CD4-positive, alpha-beta T cell treated with Interleukin-17A for 4 hours (primary cell): ENCODE measurements around the gene ADAM15.

Experiments
- DNase-seq: peaks from one replicate; pipeline ENCODE4 v3.0.0-alpha.2; 2020; ENCODE audit warnings: mixed read lengths

ADAM15 gene

DNA sequence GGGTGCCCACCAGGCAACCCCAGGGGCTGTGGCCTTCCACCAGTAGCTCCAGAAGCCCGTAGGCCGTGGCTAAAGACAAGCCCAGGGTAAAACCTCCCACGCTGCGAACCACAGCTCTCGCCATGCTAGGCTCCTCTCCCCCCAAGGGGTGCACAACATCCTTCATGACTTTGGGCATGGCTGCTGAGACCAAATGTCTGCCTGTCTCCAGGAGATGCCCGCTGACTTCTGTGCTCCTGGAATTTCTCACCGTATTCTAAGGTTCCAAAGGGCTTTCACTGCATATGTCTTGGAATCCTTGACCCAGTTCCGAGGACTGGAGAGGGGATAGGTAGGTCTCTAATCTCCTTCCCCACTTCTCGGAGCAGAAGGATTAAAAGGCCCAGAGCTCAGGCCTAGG lies 17.6 kb upstream of the ADAM15 start, which contains the start of the genes DCST1 and DCST2:
TSS of gene DCST1 (plus strand) at position 301 of the 400 bp plus-strand sequence. CDS start 213 bp downstream, outside the sequence.
TSS of gene DCST2 (minus strand) at position 258 of the 400 bp plus-strand sequence. CDS start at position 178, 80 bp downstream.
- DNase-seq: no peak

DNA sequence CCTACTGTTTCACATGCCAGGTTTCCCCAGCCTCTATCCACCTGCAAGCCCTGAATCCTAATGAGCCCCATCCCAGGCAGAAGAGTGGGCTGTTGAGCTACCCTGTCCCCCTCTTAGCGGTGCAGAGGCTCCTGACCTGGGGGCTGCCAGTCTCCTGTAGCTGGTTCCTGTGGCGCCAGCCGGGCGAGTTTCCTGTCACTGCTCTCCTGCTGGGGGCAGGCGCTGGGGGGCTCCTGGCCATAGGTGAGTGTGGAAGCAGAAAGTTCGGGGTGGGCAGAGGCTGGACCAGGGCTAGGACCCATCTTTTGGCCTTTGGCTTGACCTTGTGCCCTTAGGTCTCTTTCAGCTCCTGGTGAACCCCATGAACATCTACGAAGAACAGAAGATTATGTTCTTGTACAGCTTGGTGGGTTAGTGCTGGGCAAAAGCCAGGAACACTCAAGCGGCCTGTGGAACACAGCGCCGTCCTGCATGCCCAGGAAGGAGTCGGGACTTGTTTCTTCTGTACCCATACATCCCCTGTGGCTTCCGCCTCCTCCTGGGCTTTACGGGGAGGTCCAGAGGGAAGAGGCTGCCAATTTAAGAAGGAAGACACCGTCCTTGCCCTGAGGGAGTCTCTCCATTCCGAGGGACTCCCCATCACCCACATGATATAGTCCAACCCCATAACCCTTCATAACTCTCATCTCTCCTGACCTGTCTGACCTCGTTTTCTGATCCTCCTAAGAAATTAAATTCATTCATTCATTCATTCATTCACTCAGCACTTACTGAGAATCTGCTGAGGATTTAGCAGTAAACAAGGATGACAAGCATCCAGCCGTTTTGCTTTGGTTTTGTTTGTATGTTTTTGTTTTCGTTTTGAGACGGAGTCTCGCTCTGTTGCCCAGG lies 16.6 kb upstream of the ADAM15 start:
- no peak for DNase-seq

DNA sequence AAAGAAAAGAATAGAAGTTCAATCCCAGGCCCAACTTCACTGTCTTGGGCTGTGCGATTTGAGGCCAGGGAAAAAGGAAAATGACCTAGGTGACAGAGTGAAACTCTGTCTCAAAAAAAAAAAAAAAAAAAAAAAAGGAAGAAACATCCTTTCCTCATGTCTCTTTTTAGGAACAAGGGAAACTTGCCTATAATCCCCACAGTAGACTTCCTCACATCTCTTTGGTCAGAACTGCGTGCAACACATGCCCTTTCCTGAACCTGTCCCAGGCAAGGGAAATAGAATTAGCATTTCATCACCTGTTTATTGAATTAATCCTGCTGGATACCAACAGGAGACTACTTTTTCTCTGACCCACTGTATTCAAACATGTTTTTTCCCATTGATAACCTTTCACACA lies 15.2 kb upstream of the ADAM15 start:
- no peak for DNase-seq

DNA sequence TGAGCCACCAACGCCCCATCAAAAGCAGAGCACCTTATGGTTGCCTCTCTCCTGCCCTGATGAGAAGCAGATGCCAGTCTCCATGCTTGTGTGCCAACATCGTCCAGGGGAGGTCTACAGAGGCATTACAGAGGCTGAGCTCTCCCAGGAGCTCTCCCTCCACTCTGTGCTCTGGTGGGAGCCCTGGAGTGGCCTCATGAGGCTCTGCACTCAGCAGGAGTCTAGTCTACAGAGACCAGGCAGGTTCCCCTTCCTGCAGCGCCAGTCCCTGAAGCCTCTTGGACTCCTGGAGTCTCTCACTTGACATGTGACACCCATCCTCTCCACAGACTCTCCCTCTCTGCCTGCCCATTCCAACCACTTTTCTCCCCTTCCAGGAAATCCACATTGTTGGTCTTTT lies 14.1 kb upstream of the ADAM15 start:
- no peak for DNase-seq

DNA sequence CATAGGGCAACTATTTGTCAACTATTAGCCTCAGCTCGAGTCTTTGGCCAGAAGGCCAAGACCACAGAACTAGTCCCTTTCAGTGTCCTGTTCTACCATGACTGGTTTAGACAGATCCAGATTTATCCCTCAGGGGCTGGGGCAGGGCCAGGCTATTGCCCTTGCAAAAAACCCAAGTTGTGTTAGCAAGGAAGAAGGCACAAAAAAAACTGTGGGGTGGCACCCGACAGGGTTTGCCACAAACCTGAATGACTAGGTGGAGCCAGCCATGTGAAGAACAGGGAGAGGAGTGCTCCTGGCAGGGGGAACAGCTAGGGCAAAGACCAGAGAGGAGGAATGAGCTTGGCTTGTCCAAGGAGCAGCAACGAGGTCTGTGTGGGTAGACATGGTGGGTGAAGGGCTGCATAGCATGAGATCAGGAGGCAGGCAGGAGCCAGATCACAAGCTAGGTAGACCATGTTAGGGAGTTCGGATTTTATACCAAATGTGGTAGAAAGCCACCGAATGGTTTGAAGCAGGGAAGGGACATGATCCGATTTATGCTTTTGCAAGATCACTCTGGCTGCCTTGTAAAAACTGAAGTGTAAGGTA lies 13.2 kb upstream of the ADAM15 start:
- DNase-seq: no peak

GRCh38 chr1:155038602-155039307 lies 12.4 kb upstream of the ADAM15 start:
- DNase-seq: no peak

GRCh38 chr1:155039308-155039669 lies 11.8 kb upstream of the ADAM15 start:
- no peak for DNase-seq

GRCh38 chr1:155040358-155041093 lies 10.6 kb upstream of the ADAM15 start:
- DNase-seq: no peak

DNA sequence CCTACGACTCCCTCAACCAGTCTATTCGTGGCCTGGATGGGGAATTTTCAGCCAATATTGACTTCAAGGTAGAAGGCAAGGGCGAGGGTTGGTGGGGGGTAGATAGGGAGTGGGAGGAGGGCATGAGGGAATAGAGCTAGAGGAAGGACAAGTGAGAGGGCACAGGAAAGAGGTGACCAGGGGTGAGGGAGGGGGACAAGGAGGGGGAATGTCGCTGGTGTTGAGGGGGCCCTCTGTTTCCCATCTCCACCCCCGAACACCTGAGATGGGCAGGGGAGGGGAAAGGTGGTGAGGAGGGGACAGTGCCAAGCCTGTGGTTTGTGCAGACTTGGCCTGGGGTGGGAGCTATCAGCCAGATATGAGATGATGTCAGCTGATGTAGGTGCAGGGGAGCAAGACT lies 8.3 kb upstream of the ADAM15 start:
- no peak for DNase-seq

DNA sequence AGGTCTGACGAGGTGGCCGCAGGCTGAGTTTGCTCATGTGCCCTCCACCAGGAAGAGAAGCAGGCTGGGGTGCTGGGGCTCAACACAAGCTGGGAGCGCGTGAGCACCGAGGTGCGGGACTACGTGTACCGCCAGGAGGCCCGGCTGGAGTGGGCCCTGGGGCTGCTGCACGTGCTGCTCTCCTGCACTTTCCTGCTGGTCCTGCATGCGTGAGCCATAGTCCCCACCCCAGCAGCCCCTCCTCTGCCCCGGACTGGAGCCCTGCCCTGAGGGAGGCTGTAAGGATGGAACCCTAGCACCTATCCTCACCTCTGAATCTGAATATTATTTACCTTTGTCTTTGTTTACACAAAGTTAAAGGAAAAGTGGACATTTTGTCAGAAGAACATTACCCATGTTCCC lies 7.8 kb upstream of the ADAM15 start:
- DNase-seq: no peak

DNA sequence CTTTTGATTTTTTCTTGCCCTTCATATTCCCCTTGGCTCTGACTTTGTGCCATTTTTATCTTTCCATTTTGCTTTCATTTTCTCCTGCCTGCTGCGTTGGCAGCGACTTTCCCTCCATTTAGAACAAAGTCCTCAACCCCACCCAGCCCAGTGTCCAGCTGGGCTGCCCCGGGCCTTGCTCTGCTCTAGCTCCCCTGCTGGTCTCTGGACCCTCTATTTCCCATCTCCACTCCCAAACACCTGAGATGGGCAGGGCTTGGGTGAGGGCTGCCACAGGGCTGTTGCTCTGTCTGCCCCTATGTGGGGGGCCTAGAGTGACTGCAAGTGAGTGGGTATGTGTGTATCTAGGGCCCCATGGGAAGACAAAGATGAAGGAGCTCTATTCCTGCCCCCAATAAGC lies 7.3 kb upstream of the ADAM15 start:
- no peak for DNase-seq

DNA sequence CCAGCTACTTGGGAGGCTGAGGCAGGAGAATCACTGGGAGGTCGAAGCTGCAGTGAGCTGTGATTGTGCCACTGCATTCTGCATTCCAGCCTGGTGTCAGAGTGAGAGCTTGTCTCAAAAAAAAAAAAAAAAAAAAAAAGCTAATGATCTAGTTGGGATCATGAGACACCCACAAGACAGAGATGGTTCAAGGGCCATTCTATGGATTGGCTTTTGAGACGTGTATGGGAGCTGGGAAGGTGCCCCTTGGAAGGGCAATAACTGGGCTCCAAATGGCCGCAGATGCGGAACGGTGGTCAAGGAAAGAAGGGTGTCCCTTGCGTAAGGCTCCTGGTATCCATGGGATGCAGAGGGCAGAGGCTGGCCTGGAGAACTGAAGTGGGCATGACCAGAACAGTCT lies 6.8 kb upstream of the ADAM15 start:
- DNase-seq: no peak

GRCh38 chr1:155044812-155045657 lies 6.1 kb upstream of the ADAM15 start:
- peak; percentile 76 for DNase-seq

- no peak for DNase-seq
Observed at GRCh38 chr1:155048449-155049334, 2.4 kb upstream of the ADAM15 start.

GRCh38 chr1:155049651-155050559 lies 1.2 kb upstream of the ADAM15 start:
- no peak for DNase-seq

DNA sequence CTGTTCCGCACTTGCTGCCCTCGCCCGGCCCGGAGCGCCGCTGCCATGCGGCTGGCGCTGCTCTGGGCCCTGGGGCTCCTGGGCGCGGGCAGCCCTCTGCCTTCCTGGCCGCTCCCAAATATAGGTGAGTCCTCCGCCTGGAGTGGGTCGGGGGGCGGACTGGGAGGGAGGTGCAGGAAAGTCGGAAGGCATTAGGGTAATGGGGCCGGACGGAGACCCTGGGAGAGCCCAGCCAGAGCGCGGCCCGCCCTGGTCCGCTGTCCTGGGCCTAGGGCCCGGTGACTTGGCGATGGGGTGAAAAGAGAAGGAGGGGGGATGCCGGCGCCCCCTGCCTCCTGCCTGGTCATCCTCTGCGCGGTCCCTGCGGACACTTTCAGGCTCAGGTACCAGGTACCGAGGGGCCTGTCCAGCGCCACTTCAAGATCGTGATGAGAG lies 243 bp downstream of the ADAM15 start:
- no peak for DNase-seq

DNA sequence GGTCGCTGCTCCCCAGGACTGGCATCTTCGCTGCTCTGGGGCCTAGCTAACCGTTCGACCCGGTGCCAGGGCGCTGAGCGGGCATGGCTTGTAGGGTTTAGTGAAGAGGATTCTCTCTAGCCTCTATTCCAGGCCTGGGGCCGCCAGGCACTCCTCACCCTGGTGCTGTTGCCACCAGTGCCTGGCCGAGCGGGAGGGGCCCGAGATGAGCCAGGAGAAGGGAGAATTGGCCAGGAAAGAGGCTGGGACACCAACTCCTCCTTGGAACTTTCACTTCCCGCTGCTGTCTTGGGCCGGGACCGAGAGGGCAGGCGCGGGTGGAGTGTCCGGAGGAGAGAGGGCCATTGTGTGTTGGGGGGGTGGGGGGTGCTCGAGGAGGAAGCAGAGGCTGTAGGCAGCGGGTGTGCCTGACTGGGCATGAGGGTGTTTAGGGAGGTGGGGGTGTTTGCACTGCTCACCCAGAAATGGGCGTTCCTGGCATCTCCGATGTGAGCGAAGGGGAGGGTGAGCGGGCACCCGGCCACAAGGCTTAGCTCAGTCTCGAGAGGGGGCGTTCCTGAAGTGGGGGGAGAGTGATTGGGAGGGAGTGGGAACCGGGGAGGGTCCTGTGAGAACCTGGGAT lies 772 bp downstream of the ADAM15 start:
- DNase-seq: peak; percentile 61

DNA sequence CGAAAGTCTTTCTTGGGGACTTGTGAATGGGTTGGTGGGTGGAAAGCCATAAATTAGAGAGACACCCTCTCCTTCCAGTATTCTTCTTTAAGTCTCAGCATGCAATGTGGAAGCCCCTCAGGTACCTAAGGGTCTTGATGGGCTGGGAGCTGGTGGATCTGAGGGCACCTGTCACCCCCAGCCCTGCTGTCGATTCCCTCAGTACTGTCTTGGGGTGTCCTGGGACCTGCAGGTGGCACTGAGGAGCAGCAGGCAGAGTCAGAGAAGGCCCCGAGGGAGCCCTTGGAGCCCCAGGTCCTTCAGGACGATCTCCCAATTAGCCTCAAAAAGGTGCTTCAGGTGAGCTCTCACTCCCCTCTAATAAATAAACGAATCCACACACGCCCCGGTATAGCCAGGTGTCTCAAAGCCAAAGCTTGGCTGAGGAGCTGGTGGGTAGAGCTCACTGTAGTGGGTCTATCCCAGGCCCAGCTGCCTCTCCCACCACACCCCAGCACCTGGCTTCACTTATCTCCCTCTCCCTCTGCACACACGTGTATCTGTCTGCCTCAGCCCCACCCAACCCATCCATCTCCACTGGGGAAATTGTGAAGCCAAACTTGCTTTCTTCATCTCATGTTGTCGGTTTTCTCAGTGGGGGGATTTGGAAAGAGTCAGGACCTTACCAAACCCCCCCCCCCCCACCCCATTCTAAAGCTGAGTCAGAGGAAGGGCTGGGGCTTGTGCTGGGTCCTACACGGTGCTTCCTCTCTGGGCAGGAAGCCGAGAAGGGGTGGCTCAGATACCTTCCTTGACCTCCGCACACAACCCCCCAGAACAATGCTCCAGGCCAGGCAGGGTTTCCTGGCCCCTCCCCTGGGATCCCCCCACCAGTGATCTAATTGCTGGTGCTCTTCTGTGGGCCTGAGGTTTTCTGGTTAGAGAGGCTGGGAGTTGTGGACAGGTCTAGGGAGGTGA lies 1.6 kb downstream of the ADAM15 start:
- DNase-seq: peak; percentile 46
